IMR-90 (cell line): ENCODE measurements around the gene DLX1. TPM values are rescaled to one million over a fixed set of nuclear protein-coding genes. Genes with fewer than 3 reads are reported as not detected.

ENCODE experiments used
- ATAC-seq: fragments of 200-7000 bp; cut with Tn5 transposase; 2 replicates; pipeline ENCODE4 v1.9.1; 2020; ENCODE audit warnings: low read depth, mild to moderate bottlenecking, moderate library complexity
- BruUV-seq: library from RNA; stranded (reverse); fragments of 400-500 nt; replicated peaks from 2 replicates; lab custom pipeline; 2021; lab: Mats Ljungman, UMichigan
- CTCF ChIA-PET: fragments of 300-600 bp; formaldehyde crosslinking; extraction: SDS; loops from one replicate; lab custom pipeline; 2021; ENCODE audit warnings: antibody characterized with exemption; lab: Yijun Ruan, JAX
- POLR2A ChIA-PET: fragments of 300-600 bp; sonication (Branson Sonifier 250); formaldehyde crosslinking; loops from one replicate; lab custom pipeline; 2022; ENCODE audit warnings: antibody characterized with exemption; ENCODE audit not compliant: unreplicated experiment; lab: Charles Lee
- DNase-seq: peaks from one replicate; pipeline ENCODE4 v3.0.0; 2013
- H2AFZ ChIP-seq: replicated peaks from 2 replicates; pipeline ENCODE3; 2013; ENCODE audit warnings: low read length, mild to moderate bottlenecking; ENCODE audit not compliant: poor library complexity
- H2AK5ac ChIP-seq: 2 replicates; pipeline ENCODE4 v1.6.1; 2013; ENCODE audit warnings: low read depth, low read length, inconsistent platforms
- H2AK9ac ChIP-seq: replicated peaks from 2 replicates; pipeline ENCODE3; 2013; ENCODE audit warnings: mild to moderate bottlenecking, low read depth, low read length, moderate library complexity; ENCODE audit not compliant: poor library complexity
- H2BK120ac ChIP-seq: 2 replicates; pipeline ENCODE4 v1.6.1; 2013; ENCODE audit warnings: low read depth, low read length, inconsistent platforms
- H2BK15ac ChIP-seq: 3 replicates; pipeline ENCODE4 v1.6.1; 2013; ENCODE audit warnings: low read depth, low read length, inconsistent platforms
- H2BK20ac ChIP-seq: 2 replicates; pipeline ENCODE4 v1.6.1; 2013; ENCODE audit warnings: low read depth, mild to moderate bottlenecking, inconsistent platforms, low read length, moderate library complexity
- H2BK5ac ChIP-seq: 2 replicates; pipeline ENCODE4 v1.6.1; 2013; ENCODE audit warnings: mild to moderate bottlenecking, low read depth, low read length, inconsistent platforms; ENCODE audit not compliant: poor library complexity, severe bottlenecking
- H3K14ac ChIP-seq: replicated peaks from 2 replicates; pipeline ENCODE4 v1.6.1; 2013; ENCODE audit warnings: low read depth, low read length, inconsistent platforms
- H3K18ac ChIP-seq: 2 replicates; pipeline ENCODE4 v1.6.1; 2013; ENCODE audit warnings: low read depth, low read length, control low read depth
- H3K23ac ChIP-seq: 2 replicates; pipeline ENCODE4 v1.6.1; 2013; ENCODE audit warnings: low read depth, low read length, inconsistent platforms
- H3K27ac ChIP-seq: 2 replicates; pipeline ENCODE4 v1.5.1; 2013; ENCODE audit warnings: mild to moderate bottlenecking, control low read depth, low read length; ENCODE audit not compliant: insufficient read depth
- H3K27me3 ChIP-seq: 2 replicates; pipeline ENCODE4 v1.6.1; 2013; ENCODE audit warnings: low read length; ENCODE audit not compliant: control insufficient read depth, insufficient read depth
- H3K36me3 ChIP-seq: 2 replicates; pipeline ENCODE4 v1.6.1; 2013; ENCODE audit warnings: low read length, mixed read lengths; ENCODE audit not compliant: control insufficient read depth, insufficient read depth
- H3K4ac ChIP-seq: 2 replicates; pipeline ENCODE4 v1.6.1; 2013; ENCODE audit warnings: low read depth, low read length, inconsistent platforms
- H3K4me1 ChIP-seq: 2 replicates; pipeline ENCODE4 v1.6.1; 2013; ENCODE audit warnings: low read length, mixed read lengths; ENCODE audit not compliant: control insufficient read depth, insufficient read depth
- H3K4me2 ChIP-seq: 2 replicates; pipeline ENCODE4 v1.6.1; 2013; ENCODE audit warnings: low read depth, mild to moderate bottlenecking, control low read depth, low read length, moderate library complexity
- H3K4me3 ChIP-seq: 2 replicates; pipeline ENCODE4 v1.5.1; 2013; ENCODE audit warnings: low read depth, mild to moderate bottlenecking, control low read depth, low read length, moderate library complexity; ENCODE audit not compliant: insufficient read depth
- H3K56ac ChIP-seq: 2 replicates; pipeline ENCODE4 v1.6.1; 2013; ENCODE audit warnings: low read length, inconsistent platforms; ENCODE audit not compliant: insufficient read depth; ENCODE audit errors: extremely low read depth
- H3K79me1 ChIP-seq, 2 experiments: 2 replicates each; pipeline ENCODE4 v1.6.1; 2013; ENCODE audit warnings: low read length in 2 of 2, inconsistent platforms in 1 of 2, low read depth in 1 of 2
- H3K9ac ChIP-seq: 2 replicates; pipeline ENCODE4 v1.6.1; 2013; ENCODE audit warnings: low read depth, low read length, control low read depth
- H3K9me1 ChIP-seq: 2 replicates; pipeline ENCODE4 v1.6.1; 2013; ENCODE audit warnings: low read length, inconsistent platforms; ENCODE audit not compliant: insufficient read depth
- H3K9me3 ChIP-seq: 2 replicates; pipeline ENCODE4 v1.6.1; 2013; ENCODE audit warnings: low read length; ENCODE audit not compliant: control insufficient read depth, insufficient read depth
- H4K20me1 ChIP-seq: 2 replicates; pipeline ENCODE4 v1.6.1; 2013; ENCODE audit warnings: low read length, inconsistent platforms; ENCODE audit not compliant: insufficient read depth
- H4K5ac ChIP-seq: 2 replicates; pipeline ENCODE4 v1.6.1; 2013; ENCODE audit warnings: mild to moderate bottlenecking, low read depth, low read length, control low read depth
- H4K8ac ChIP-seq, 2 experiments: 2 replicates each; pipeline ENCODE4 v1.6.1; 2013; ENCODE audit warnings: low read depth in 2 of 2, low read length in 2 of 2, control low read depth in 1 of 2, inconsistent platforms in 1 of 2
- H4K91ac ChIP-seq: 2 replicates; pipeline ENCODE4 v1.6.1; 2013; ENCODE audit warnings: low read depth, low read length, inconsistent platforms; ENCODE audit not compliant: insufficient read depth
- CEBPB ChIP-seq: IDR thresholded peaks from 2 replicates; pipeline ENCODE4 v1.6.1; 2012; ENCODE audit warnings: low read depth, low read length, improper control_type of control experiment
- CHD1 ChIP-seq: IDR thresholded peaks from 2 replicates; pipeline ENCODE4 v1.6.1; 2012; ENCODE audit warnings: low read depth, low read length, improper control_type of control experiment
- FOS ChIP-seq: fragments of 150-350 bp; IDR thresholded peaks from 2 replicates; pipeline ENCODE4 v1.6.1; 2016; ENCODE audit warnings: low read depth, low read length
- MAFK ChIP-seq: IDR thresholded peaks from 2 replicates; pipeline ENCODE4 v1.6.1; 2012; ENCODE audit warnings: low read depth, low read length, improper control_type of control experiment
- MAZ ChIP-seq: IDR thresholded peaks from 2 replicates; pipeline ENCODE4 v1.6.1; 2012; ENCODE audit warnings: low read depth, mild to moderate bottlenecking, low read length, improper control_type of control experiment, moderate library complexity, borderline replicate concordance
- MXI1 ChIP-seq: IDR thresholded peaks from 2 replicates; pipeline ENCODE4 v1.6.1; 2012; ENCODE audit warnings: low read depth, mild to moderate bottlenecking, low read length, moderate library complexity, borderline replicate concordance
- NFE2L2 ChIP-seq: fragments of 150-350 bp; IDR thresholded peaks from 2 replicates; pipeline ENCODE4 v1.6.1; 2016; ENCODE audit warnings: low read depth, mild to moderate bottlenecking, low read length
- POLR2A ChIP-seq: IDR thresholded peaks from 2 replicates; pipeline ENCODE4 v1.6.1; 2012; ENCODE audit warnings: mild to moderate bottlenecking, low read depth, low read length
- RCOR1 ChIP-seq: IDR thresholded peaks from 2 replicates; pipeline ENCODE4 v1.6.1; 2012; ENCODE audit warnings: mild to moderate bottlenecking, low read length, improper control_type of control experiment; ENCODE audit not compliant: insufficient replicate concordance
- RFX5 ChIP-seq: IDR thresholded peaks from 2 replicates; pipeline ENCODE4 v1.8.0; 2012; ENCODE audit warnings: low read depth, mild to moderate bottlenecking, low read length, moderate library complexity
- SMC3 ChIP-seq: fragments of 150-350 bp; IDR thresholded peaks from 2 replicates; pipeline ENCODE4 v1.6.1; 2016; ENCODE audit warnings: low read depth, mild to moderate bottlenecking, antibody characterized with exemption, low read length, moderate library complexity
- WGBS, 2 experiments: methylation state at CpG; one replicate each; pipeline versions ENCODE4 v1.1.5 to v1.1.7; 2013; ENCODE audit warnings: missing lambda C conversion rate in 2 of 2; ENCODE audit not compliant: insufficient read length in 1 of 2; ENCODE audit errors: extremely low coverage in 2 of 2; 5-methylcytosine and 5-hydroxymethylcytosine counted together
- dilution Hi-C: fragments of 300-500 bp; cut with HindIII; formaldehyde crosslinking; loops from one replicate; pipeline ENCODE4 v1.14.3; 2018; ENCODE audit warnings: low sequenced_read_pairs; ENCODE audit not compliant: unreplicated experiment
- in situ Hi-C: fragments of 300-500 bp; cut with MboI; formaldehyde crosslinking; loops from 3 replicates; pipeline ENCODE4 v1.14.3; 2019; ENCODE audit warnings: low sequenced_read_pairs, inconsistent platforms, mixed read lengths
- intact Hi-C: fragments of 100-400 bp; cut with micrococcal nuclease; formaldehyde crosslinking; loops from 2 replicates; pipeline ENCODE4 v1.10.0; 2022
- polyA plus RNA-seq, 3 experiments: library from polyadenylated mRNA; depleted of rRNA; stranded (reverse); fragments of >200 nt; gene quantifications; 2 replicates each; pipeline ENCODE4 v1.2.3, GENCODE V29; 2012; ENCODE audit warnings: low replicate concordance in 1 of 3
- total RNA-seq: library from RNA; depleted of rRNA; stranded (reverse); fragments of >200 nt; gene quantifications from 2 replicates; pipeline ENCODE4 v1.2.3, GENCODE V29; 2012
- TF ChIP-seq, protein P1 (sequence below): conservative IDR thresholded peaks from 2 replicates; pipeline ENCODE4 v1.5.1; 2012; ENCODE audit warnings: mild to moderate bottlenecking, low read depth, low read length, improper control_type of control experiment

DLX1 gene
- total and polyA plus RNA-seq, 2 of the 4 experiments (the other 2 are of a cell fraction), result 0.36 to 2.2 TPM

DNA sequence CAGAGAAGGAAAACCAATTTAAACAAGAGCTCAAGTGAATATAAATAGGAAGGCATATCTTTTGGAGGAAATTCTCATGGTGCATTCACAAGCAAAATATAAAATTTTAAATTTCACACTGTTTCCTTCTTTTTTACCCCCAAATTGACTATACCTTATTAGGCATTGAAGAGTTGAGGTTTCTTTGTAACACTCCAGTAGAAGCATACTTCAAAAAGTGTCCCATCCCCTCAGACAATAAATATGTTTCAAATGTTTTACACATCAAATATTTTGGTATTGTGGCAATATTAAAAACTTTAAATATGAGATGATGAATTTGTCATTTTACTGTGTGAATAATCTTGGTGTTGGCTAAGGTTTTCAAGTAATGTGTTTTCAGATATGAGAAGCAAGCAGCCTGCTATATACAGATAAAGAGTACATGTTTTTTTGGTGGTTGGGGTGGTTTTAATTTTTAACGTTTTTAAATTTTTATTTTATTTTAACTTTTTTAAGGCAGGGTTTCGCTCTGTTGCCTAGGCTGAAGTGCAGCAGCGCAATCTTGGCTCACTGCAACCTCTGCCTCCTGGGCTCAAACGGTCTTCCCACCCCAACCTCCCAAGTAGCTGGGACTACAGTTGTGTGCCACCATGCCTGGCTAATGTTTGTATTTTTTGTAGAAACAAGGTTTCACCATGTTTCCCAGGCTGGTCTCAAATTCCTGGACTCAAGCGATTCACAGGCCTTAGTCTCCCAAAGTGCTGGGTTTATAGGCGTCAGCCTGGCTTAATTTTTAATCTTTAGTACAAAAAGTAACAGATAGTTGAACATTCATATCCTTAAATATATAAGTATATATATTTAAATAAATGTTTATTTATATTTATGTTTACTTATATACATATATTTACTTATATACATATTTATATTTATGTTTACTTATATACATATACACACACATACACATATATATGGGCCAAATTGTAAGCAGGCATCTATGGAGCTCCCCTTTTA is 36.5 kb upstream of the DLX1 start:
- Histone ChIP-seq H2AK9ac (no peak overlapping the region), H2BK120ac (no peak overlapping the region), H3K4me2 (0 out of 2 replicates have a peak overlapping the region, but pooled peaks have one; percentile 24), H3K4me3 (no peak overlapping the region), H3K18ac (no peak overlapping the region), H3K27ac (no peak overlapping the region), H3K56ac (no peak overlapping the region), H3K9ac (no peak overlapping the region), H3K27me3 (no peaks in the 10 kb centered on the region), H3K4me1 (peaks cover 5% of the 10 kb centered on the region), H2BK15ac (no peak overlapping the region), H3K36me3 (no peaks in the 10 kb centered on the region), H2BK5ac (no peak overlapping the region), H4K20me1 (no peaks in the 10 kb centered on the region), H4K5ac (no peak overlapping the region), H3K23ac (no peak overlapping the region), H4K8ac (no peak overlapping the region), H4K91ac (no peak overlapping the region), H3K79me1 (no peaks in the 10 kb centered on the region), H2AK5ac (no peak overlapping the region; the same call in 1 of the 2 replicates), H2BK20ac (no peak overlapping the region), H2AFZ (no peak overlapping the region), H3K9me3 (no peaks in the 10 kb centered on the region), H3K4ac (no peak overlapping the region), H3K14ac (no peak overlapping the region), H3K9me1 (0 out of 2 replicates have a peak, but pooled peaks cover 4% of the 10 kb centered on the region)
- intact Hi-C loops (no loop called here), dilution Hi-C loops (no loop called here), in situ Hi-C loops (no loop called here)
- TF ChIP-seq, protein P1, sequence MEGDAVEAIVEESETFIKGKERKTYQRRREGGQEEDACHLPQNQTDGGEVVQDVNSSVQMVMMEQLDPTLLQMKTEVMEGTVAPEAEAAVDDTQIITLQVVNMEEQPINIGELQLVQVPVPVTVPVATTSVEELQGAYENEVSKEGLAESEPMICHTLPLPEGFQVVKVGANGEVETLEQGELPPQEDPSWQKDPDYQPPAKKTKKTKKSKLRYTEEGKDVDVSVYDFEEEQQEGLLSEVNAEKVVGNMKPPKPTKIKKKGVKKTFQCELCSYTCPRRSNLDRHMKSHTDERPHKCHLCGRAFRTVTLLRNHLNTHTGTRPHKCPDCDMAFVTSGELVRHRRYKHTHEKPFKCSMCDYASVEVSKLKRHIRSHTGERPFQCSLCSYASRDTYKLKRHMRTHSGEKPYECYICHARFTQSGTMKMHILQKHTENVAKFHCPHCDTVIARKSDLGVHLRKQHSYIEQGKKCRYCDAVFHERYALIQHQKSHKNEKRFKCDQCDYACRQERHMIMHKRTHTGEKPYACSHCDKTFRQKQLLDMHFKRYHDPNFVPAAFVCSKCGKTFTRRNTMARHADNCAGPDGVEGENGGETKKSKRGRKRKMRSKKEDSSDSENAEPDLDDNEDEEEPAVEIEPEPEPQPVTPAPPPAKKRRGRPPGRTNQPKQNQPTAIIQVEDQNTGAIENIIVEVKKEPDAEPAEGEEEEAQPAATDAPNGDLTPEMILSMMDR, result no peak
- TF ChIP-seq MXI1 (no peak), MAFK (no peak), CHD1 (no peak), CEBPB (no peak), NFE2L2 (no peak), RFX5 (no peak), SMC3 (no peak), FOS (no peak), POLR2A (no peak), RCOR1 (no peak), MAZ (no peak)
- DNase-seq, result no peak
- ChIA-PET CTCF (interaction anchor here (0.8 to 1.0 kb wide), 2 partner anchors 13 to 28 kb away, joined by 3 to 5 read pairs; no protein-coding TSS in a partner anchor), POLR2A (no interaction called here)
- ATAC-seq, result no peak
- no CpG with 5 or more reads among the region's 6 CpGs for WGBS, 2 experiments
- no TSS peak for BruUV-seq
